Adipose tissue (tissue), 3 donors: Measurements from ENCODE around the gene CTTNBP2. TPM values are rescaled to one million over a fixed set of nuclear protein-coding genes. Genes with fewer than 3 reads are reported as not detected.

Experiments
- H3K27ac ChIP-seq: one replicate; pipeline ENCODE4 v1.5.1; 2013; ENCODE audit warnings: low read depth, low read length
- WGBS, 3 donors: extraction: QIAGEN DNeasy Blood & Tissue Kit; methylation state at CpG; one replicate each; pipeline ENCODE4 v1.1.7; 2013; 5-methylcytosine and 5-hydroxymethylcytosine counted together
- polyA plus RNA-seq, 3 donors: library from polyadenylated mRNA; stranded (reverse); fragments of 200-250 nt; gene quantifications; one replicate each; pipeline ENCODE4 v1.2.3, GENCODE V29; 2013
- donor health status: healthy with polysubstance abuse.
- donor health status: Bipolar disorder and iron deficiency.
- donor health status: healthy.

The CTTNBP2 gene
- polyA plus RNA-seq, 3 donors, result 3.4 to 9.2 (median 3.4) TPM

DNA sequence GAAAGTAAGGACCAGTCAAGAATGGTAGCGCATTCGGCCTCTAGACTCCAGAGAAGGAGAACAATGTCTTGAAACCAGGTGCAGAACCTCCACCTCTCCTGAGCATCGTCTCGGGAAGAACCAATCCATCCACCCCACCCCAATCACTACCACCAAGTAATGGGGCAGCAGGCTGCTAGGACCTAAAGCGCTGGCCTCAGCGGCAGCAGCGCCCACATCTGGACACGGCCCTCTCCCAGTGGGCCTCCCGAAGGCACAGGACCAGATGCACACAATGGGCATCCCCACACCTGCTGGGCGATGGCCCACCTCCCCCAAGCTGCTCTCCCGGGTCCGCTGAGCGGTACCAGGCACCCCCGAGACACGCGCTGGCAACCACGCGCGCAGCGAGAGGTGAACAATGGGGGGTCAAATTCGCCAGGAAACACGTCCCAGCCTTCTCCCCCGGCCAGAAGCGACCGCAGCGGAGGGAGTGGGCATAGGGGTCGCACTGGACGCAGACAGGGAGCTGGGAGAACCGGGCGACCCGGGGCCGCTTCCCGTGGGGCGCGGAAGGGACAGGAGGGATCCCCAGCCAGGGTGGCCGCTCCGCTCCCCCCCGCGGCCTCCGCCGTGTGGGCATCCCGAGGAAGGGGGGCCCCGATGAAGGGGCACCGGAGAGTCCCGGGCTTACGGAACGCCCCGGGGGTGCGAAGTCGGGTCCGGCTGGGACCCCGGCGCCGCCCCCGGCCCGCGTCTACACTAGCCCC, 506 bp downstream of the CTTNBP2 start:
- H3K27ac ChIP-seq, result no peak overlapping the region
- 1 to 2% (median 1%) methylated on average over 47 to 57 of the region's 57 CpGs for WGBS, 3 donors

DNA sequence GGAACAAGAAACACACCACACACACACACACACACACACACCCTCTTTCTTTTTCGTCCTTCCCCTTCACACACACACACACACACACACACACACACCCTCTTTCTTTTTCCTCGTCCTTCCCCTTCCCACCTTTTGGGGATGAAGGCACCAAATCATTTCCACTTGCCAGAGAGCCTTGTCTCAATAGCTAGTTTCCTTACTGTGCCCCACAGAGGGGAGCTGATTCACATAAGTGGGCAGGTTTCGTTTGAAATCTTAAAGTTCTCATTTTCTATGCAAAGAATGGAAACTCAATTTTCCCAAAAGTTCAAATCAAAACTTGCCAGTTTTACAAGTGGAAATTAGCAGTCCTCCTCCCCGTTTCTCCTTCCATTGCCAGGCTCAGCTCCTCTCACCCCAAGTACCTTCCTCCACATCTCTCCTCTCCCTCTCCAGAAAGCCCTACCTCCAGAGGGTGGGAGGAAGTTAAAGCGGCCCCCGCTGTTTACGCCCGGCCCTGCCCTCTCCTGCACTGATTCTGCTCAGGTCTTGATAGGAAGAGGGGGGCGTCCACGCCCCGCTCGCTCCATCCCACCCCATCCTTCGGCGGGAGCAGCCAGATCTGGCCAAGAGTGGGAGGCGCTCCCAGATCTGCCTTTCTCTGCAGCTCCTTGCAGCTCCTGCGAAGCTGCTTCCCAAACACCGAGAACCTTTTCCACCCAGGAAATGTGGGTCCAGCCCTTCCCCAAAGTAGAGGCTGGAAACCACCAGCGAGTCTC, 1.3 kb downstream of the CTTNBP2 start:
- 4 to 5% (median 4%) methylated on average over 18 of the region's 18 CpGs for WGBS, 3 donors
- no peak overlapping the region for H3K27ac ChIP-seq

DNA sequence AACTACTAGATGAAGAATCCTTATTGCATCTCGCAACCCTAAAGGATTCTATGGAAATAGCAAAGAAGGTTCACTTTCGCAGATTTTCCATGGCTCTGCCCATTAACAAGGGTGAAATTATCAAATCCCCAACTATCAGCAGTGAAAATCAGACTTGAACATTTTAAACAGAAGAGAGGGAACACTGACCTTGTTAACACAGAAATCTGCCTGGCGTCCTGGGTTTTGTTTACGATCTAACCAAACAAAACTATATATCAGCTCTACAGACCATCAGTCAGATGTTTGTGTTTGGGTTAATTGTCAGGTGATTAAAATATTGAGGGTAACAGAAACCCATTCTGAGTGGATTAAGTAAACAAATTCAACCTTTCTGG, 1.9 kb downstream of the CTTNBP2 start:
- no peak overlapping the region for H3K27ac ChIP-seq
- WGBS, 3 donors, result 57 to 90% (median 88%) methylated on average over 4 of the region's 4 CpGs

GRCh38 chr7:117870448-117871130, 2.7 kb downstream of the CTTNBP2 start:
- H3K27ac ChIP-seq, result no peak overlapping the region
- 69 to 87% (median 75%) methylated on average over 6 of the region's 6 CpGs for WGBS, 3 donors

GRCh38 chr7:117869374-117869773, 3.9 kb downstream of the CTTNBP2 start:
- H3K27ac ChIP-seq, result no peak overlapping the region
- 57 to 77% (median 62%) methylated on average over 2 of the region's 2 CpGs for WGBS, 3 donors

DNA sequence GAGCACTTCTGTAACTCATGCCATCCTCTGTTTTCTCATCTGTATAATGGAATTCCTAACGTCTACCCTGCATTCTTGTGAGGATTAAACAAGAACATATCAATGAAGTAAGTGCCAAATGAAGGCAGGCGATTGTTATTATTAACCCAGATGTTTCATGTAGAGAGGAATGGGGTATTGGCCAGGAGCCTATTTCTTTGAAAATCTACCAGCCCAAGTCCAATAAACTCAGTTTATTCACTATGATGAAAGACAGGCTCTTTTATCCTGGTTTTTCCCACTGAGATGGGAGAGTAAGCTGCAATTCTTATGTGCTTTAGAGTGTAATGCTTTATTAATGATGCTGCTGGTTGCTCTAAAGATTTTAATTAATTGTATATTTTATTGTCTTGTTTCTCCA, 9.6 kb downstream of the CTTNBP2 start:
- 67 to 76% (median 71%) methylated on average over 2 of the region's 2 CpGs for WGBS, 3 donors
- no peak overlapping the region for H3K27ac ChIP-seq

GRCh38 chr7:117862378-117862777, 10.9 kb downstream of the CTTNBP2 start:
- H3K27ac ChIP-seq, result no peak overlapping the region
- WGBS, 3 donors, result 47 to 68% (median 57%) methylated on average over 3 of the region's 3 CpGs

DNA sequence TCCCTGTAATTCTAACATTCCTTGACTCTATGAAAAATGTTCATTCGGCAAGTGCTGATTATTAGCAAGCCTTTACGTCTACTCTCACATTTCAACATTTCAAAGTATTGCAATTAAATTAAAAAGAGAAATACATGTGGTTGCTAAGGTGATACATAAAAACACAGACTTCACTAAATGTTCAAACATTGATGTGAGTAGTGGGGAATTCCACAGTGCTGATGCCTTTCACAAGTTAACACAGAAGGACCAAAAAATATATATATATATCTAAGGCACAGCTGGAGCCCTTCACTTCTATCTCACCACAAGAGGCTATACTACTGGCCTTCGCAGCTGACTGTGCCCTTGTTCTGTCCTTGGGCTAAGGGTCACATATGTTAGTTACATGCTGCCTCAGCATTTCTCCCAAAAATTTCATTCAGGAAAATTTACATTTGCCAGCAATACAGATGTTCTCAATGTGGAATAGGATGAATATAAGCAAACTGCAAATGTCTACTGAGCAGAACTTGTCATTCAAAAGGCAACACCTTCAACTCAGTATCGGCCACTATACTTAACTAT, 13.9 kb downstream of the CTTNBP2 start:
- H3K27ac ChIP-seq, result no peak overlapping the region
- WGBS, 3 donors, result 83 to 93% (median 83%) methylated on average over 4 of the region's 4 CpGs

- no peak overlapping the region for H3K27ac ChIP-seq
- WGBS, 3 donors, result 81 to 91% (median 88%) methylated on average over 3 of the region's 3 CpGs
Observed at GRCh38 chr7:117858712-117859111, 14.5 kb downstream of the CTTNBP2 start.

DNA sequence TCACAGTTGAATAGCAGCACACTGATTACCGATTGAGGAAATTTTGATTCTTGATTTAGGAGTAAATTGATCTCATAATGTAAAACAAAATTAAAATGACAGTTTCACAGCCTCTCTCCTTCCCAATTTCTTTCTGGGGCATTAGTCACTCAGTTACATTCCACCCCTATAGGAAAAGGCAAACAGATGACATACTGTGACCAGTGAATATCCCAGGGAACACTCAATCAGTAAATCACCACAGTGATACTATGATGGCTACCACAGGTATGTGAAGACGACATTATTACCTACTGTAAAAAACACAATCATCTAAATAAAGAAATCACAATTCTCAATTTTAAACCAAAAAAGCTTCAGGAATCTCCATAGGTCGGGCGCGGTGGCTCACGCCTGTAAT, 15.5 kb downstream of the CTTNBP2 start:
- no peak overlapping the region for H3K27ac ChIP-seq
- WGBS, 3 donors, result 95 to 97% (median 97%) methylated on average over 6 of the region's 6 CpGs

- H3K27ac ChIP-seq, result no peak overlapping the region
Observed at GRCh38 chr7:117856196-117856595, 17.0 kb downstream of the CTTNBP2 start.

DNA sequence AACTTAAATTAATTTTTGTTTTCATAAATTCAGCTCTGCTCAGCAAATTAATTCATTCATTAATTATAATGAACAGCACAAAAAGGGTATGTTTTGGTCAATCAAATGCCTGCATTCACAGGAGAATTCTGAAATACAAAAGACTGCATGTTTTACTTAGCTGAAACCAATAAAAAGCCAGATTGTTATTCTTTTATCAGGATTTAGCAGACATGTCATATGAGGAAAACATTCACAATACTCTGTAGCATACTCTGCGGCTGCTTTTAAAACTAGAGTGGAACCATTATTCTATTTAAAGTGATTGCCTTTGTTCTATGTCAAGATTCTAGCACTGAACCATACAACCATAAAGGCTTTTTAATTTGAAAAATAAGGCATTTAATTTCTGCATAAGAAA, 19.1 kb downstream of the CTTNBP2 start:
- H3K27ac ChIP-seq, result no peak overlapping the region
- WGBS, 3 donors, result 83 to 87% (median 84%) methylated on average over 1 of the region's 1 CpG

- H3K27ac ChIP-seq, result no peak overlapping the region
- WGBS, 3 donors, result 84 to 90% (median 86%) methylated on average over 7 of the region's 7 CpGs
Observed at GRCh38 chr7:117848941-117849340, 24.3 kb downstream of the CTTNBP2 start.

GRCh38 chr7:117844678-117845077, 28.6 kb downstream of the CTTNBP2 start:
- 91 to 95% (median 94%) methylated on average over 2 of the region's 2 CpGs for WGBS, 3 donors
- no peak overlapping the region for H3K27ac ChIP-seq

- H3K27ac ChIP-seq, result no peak overlapping the region
- WGBS, 3 donors, result 81 to 86% (median 84%) methylated on average over 2 of the region's 2 CpGs
Observed at GRCh38 chr7:117841611-117842010, 31.6 kb downstream of the CTTNBP2 start.

- no peak overlapping the region for H3K27ac ChIP-seq
Observed at GRCh38 chr7:117841011-117841410, 32.2 kb downstream of the CTTNBP2 start.

- no peak overlapping the region for H3K27ac ChIP-seq
Observed at GRCh38 chr7:117839507-117839906, 33.7 kb downstream of the CTTNBP2 start.

DNA sequence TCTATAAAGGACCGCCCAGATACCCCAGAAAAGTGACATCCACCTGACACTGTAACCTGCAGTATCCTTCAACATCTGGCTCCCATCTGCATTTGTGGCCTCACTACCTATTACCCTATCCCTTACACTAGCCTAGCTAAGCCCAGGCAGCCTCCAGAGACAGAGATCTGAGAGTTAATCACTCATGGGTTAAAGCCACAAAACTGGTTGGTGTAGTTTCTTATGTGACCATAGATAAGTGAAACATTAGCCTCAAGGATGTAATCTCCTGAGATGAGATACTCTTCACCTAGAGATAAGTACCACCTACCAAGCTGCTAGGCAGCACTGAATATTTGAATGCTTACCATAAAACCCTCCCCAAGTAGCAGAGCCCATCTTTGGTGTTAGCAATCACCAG, 35.4 kb downstream of the CTTNBP2 start:
- no peak overlapping the region for H3K27ac ChIP-seq

GRCh38 chr7:117835016-117835664, 38.1 kb downstream of the CTTNBP2 start:
- 57 to 72% (median 70%) methylated on average over 4 of the region's 4 CpGs for WGBS, 3 donors
- H3K27ac ChIP-seq, result no peak overlapping the region

More for the DNA sequence above, 35.4 kb downstream of the CTTNBP2 start:
- WGBS, 3 donors, result 91 to 100% (median 95%) methylated on average over 1 of the region's 1 CpG
